IMR-90 (cell line): ENCODE measurements around the gene C13orf42. TPM values are rescaled to one million over a fixed set of nuclear protein-coding genes. Genes with fewer than 3 reads are reported as not detected.

Source experiments
- ATAC-seq: fragments of 200-7000 bp; cut with Tn5 transposase; 2 replicates; pipeline ENCODE4 v1.9.1; 2020; ENCODE audit warnings: low read depth, mild to moderate bottlenecking, moderate library complexity
- BruUV-seq: library from RNA; stranded (reverse); fragments of 400-500 nt; replicated peaks from 2 replicates; lab custom pipeline; 2021; lab: Mats Ljungman, UMichigan
- CTCF ChIA-PET: fragments of 300-600 bp; formaldehyde crosslinking; extraction: SDS; loops from one replicate; lab custom pipeline; 2021; ENCODE audit warnings: antibody characterized with exemption; lab: Yijun Ruan, JAX
- POLR2A ChIA-PET: fragments of 300-600 bp; sonication (Branson Sonifier 250); formaldehyde crosslinking; loops from one replicate; lab custom pipeline; 2022; ENCODE audit warnings: antibody characterized with exemption; ENCODE audit not compliant: unreplicated experiment; lab: Charles Lee
- DNase-seq: peaks from one replicate; pipeline ENCODE4 v3.0.0; 2013
- H2AFZ ChIP-seq: replicated peaks from 2 replicates; pipeline ENCODE3; 2013; ENCODE audit warnings: low read length, mild to moderate bottlenecking; ENCODE audit not compliant: poor library complexity
- H2AK5ac ChIP-seq: 2 replicates; pipeline ENCODE4 v1.6.1; 2013; ENCODE audit warnings: low read depth, low read length, inconsistent platforms
- H2AK9ac ChIP-seq: replicated peaks from 2 replicates; pipeline ENCODE3; 2013; ENCODE audit warnings: mild to moderate bottlenecking, low read depth, low read length, moderate library complexity; ENCODE audit not compliant: poor library complexity
- H2BK120ac ChIP-seq: 2 replicates; pipeline ENCODE4 v1.6.1; 2013; ENCODE audit warnings: low read depth, low read length, inconsistent platforms
- H2BK15ac ChIP-seq: 3 replicates; pipeline ENCODE4 v1.6.1; 2013; ENCODE audit warnings: low read depth, low read length, inconsistent platforms
- H2BK20ac ChIP-seq: 2 replicates; pipeline ENCODE4 v1.6.1; 2013; ENCODE audit warnings: low read depth, mild to moderate bottlenecking, inconsistent platforms, low read length, moderate library complexity
- H2BK5ac ChIP-seq: 2 replicates; pipeline ENCODE4 v1.6.1; 2013; ENCODE audit warnings: mild to moderate bottlenecking, low read depth, low read length, inconsistent platforms; ENCODE audit not compliant: poor library complexity, severe bottlenecking
- H3K14ac ChIP-seq: replicated peaks from 2 replicates; pipeline ENCODE4 v1.6.1; 2013; ENCODE audit warnings: low read depth, low read length, inconsistent platforms
- H3K18ac ChIP-seq: 2 replicates; pipeline ENCODE4 v1.6.1; 2013; ENCODE audit warnings: low read depth, low read length, control low read depth
- H3K23ac ChIP-seq: 2 replicates; pipeline ENCODE4 v1.6.1; 2013; ENCODE audit warnings: low read depth, low read length, inconsistent platforms
- H3K27ac ChIP-seq: 2 replicates; pipeline ENCODE4 v1.5.1; 2013; ENCODE audit warnings: mild to moderate bottlenecking, control low read depth, low read length; ENCODE audit not compliant: insufficient read depth
- H3K27me3 ChIP-seq: 2 replicates; pipeline ENCODE4 v1.6.1; 2013; ENCODE audit warnings: low read length; ENCODE audit not compliant: control insufficient read depth, insufficient read depth
- H3K36me3 ChIP-seq: 2 replicates; pipeline ENCODE4 v1.6.1; 2013; ENCODE audit warnings: low read length, mixed read lengths; ENCODE audit not compliant: control insufficient read depth, insufficient read depth
- H3K4ac ChIP-seq: 2 replicates; pipeline ENCODE4 v1.6.1; 2013; ENCODE audit warnings: low read depth, low read length, inconsistent platforms
- H3K4me1 ChIP-seq: 2 replicates; pipeline ENCODE4 v1.6.1; 2013; ENCODE audit warnings: low read length, mixed read lengths; ENCODE audit not compliant: control insufficient read depth, insufficient read depth
- H3K4me2 ChIP-seq: 2 replicates; pipeline ENCODE4 v1.6.1; 2013; ENCODE audit warnings: low read depth, mild to moderate bottlenecking, control low read depth, low read length, moderate library complexity
- H3K4me3 ChIP-seq: 2 replicates; pipeline ENCODE4 v1.5.1; 2013; ENCODE audit warnings: low read depth, mild to moderate bottlenecking, control low read depth, low read length, moderate library complexity; ENCODE audit not compliant: insufficient read depth
- H3K56ac ChIP-seq: 2 replicates; pipeline ENCODE4 v1.6.1; 2013; ENCODE audit warnings: low read length, inconsistent platforms; ENCODE audit not compliant: insufficient read depth; ENCODE audit errors: extremely low read depth
- H3K79me1 ChIP-seq, 2 experiments: 2 replicates each; pipeline ENCODE4 v1.6.1; 2013; ENCODE audit warnings: low read length in 2 of 2, inconsistent platforms in 1 of 2, low read depth in 1 of 2
- H3K9ac ChIP-seq: 2 replicates; pipeline ENCODE4 v1.6.1; 2013; ENCODE audit warnings: low read depth, low read length, control low read depth
- H3K9me1 ChIP-seq: 2 replicates; pipeline ENCODE4 v1.6.1; 2013; ENCODE audit warnings: low read length, inconsistent platforms; ENCODE audit not compliant: insufficient read depth
- H3K9me3 ChIP-seq: 2 replicates; pipeline ENCODE4 v1.6.1; 2013; ENCODE audit warnings: low read length; ENCODE audit not compliant: control insufficient read depth, insufficient read depth
- H4K20me1 ChIP-seq: 2 replicates; pipeline ENCODE4 v1.6.1; 2013; ENCODE audit warnings: low read length, inconsistent platforms; ENCODE audit not compliant: insufficient read depth
- H4K5ac ChIP-seq: 2 replicates; pipeline ENCODE4 v1.6.1; 2013; ENCODE audit warnings: mild to moderate bottlenecking, low read depth, low read length, control low read depth
- H4K8ac ChIP-seq, 2 experiments: 2 replicates each; pipeline ENCODE4 v1.6.1; 2013; ENCODE audit warnings: low read depth in 2 of 2, low read length in 2 of 2, control low read depth in 1 of 2, inconsistent platforms in 1 of 2
- H4K91ac ChIP-seq: 2 replicates; pipeline ENCODE4 v1.6.1; 2013; ENCODE audit warnings: low read depth, low read length, inconsistent platforms; ENCODE audit not compliant: insufficient read depth
- BHLHE40 ChIP-seq: fragments of 150-350 bp; IDR thresholded peaks from 2 replicates; pipeline ENCODE4 v1.6.1; 2016; ENCODE audit warnings: mild to moderate bottlenecking, low read depth, low read length
- CEBPB ChIP-seq: IDR thresholded peaks from 2 replicates; pipeline ENCODE4 v1.6.1; 2012; ENCODE audit warnings: low read depth, low read length, improper control_type of control experiment
- CHD1 ChIP-seq: IDR thresholded peaks from 2 replicates; pipeline ENCODE4 v1.6.1; 2012; ENCODE audit warnings: low read depth, low read length, improper control_type of control experiment
- CTCF ChIP-seq: conservative IDR thresholded peaks from 2 replicates; pipeline ENCODE4 v1.5.1; 2012; ENCODE audit warnings: mild to moderate bottlenecking, low read depth, low read length, improper control_type of control experiment
- ELK1 ChIP-seq: fragments of 150-350 bp; IDR thresholded peaks from 2 replicates; pipeline ENCODE4 v1.6.1; 2016; ENCODE audit warnings: low read depth, mild to moderate bottlenecking, low read length, moderate library complexity, borderline replicate concordance
- FOS ChIP-seq: fragments of 150-350 bp; IDR thresholded peaks from 2 replicates; pipeline ENCODE4 v1.6.1; 2016; ENCODE audit warnings: low read depth, low read length
- MAFK ChIP-seq: IDR thresholded peaks from 2 replicates; pipeline ENCODE4 v1.6.1; 2012; ENCODE audit warnings: low read depth, low read length, improper control_type of control experiment
- MAZ ChIP-seq: IDR thresholded peaks from 2 replicates; pipeline ENCODE4 v1.6.1; 2012; ENCODE audit warnings: low read depth, mild to moderate bottlenecking, low read length, improper control_type of control experiment, moderate library complexity, borderline replicate concordance
- MXI1 ChIP-seq: IDR thresholded peaks from 2 replicates; pipeline ENCODE4 v1.6.1; 2012; ENCODE audit warnings: low read depth, mild to moderate bottlenecking, low read length, moderate library complexity, borderline replicate concordance
- NFE2L2 ChIP-seq: fragments of 150-350 bp; IDR thresholded peaks from 2 replicates; pipeline ENCODE4 v1.6.1; 2016; ENCODE audit warnings: low read depth, mild to moderate bottlenecking, low read length
- POLR2A ChIP-seq: IDR thresholded peaks from 2 replicates; pipeline ENCODE4 v1.6.1; 2012; ENCODE audit warnings: mild to moderate bottlenecking, low read depth, low read length
- RAD21 ChIP-seq: IDR thresholded peaks from 2 replicates; pipeline ENCODE4 v1.6.1; 2012; ENCODE audit warnings: low read length, improper control_type of control experiment
- RCOR1 ChIP-seq: IDR thresholded peaks from 2 replicates; pipeline ENCODE4 v1.6.1; 2012; ENCODE audit warnings: mild to moderate bottlenecking, low read length, improper control_type of control experiment; ENCODE audit not compliant: insufficient replicate concordance
- RFX5 ChIP-seq: IDR thresholded peaks from 2 replicates; pipeline ENCODE4 v1.8.0; 2012; ENCODE audit warnings: low read depth, mild to moderate bottlenecking, low read length, moderate library complexity
- SMC3 ChIP-seq: fragments of 150-350 bp; IDR thresholded peaks from 2 replicates; pipeline ENCODE4 v1.6.1; 2016; ENCODE audit warnings: low read depth, mild to moderate bottlenecking, antibody characterized with exemption, low read length, moderate library complexity
- WGBS, 2 experiments: methylation state at CpG; one replicate each; pipeline versions ENCODE4 v1.1.5 to v1.1.7; 2013; ENCODE audit warnings: missing lambda C conversion rate in 2 of 2; ENCODE audit not compliant: insufficient read length in 1 of 2; ENCODE audit errors: extremely low coverage in 2 of 2; 5-methylcytosine and 5-hydroxymethylcytosine counted together
- dilution Hi-C: fragments of 300-500 bp; cut with HindIII; formaldehyde crosslinking; loops from one replicate; pipeline ENCODE4 v1.14.3; 2018; ENCODE audit warnings: low sequenced_read_pairs; ENCODE audit not compliant: unreplicated experiment
- in situ Hi-C: fragments of 300-500 bp; cut with MboI; formaldehyde crosslinking; loops from 3 replicates; pipeline ENCODE4 v1.14.3; 2019; ENCODE audit warnings: low sequenced_read_pairs, inconsistent platforms, mixed read lengths
- intact Hi-C: fragments of 100-400 bp; cut with micrococcal nuclease; formaldehyde crosslinking; loops from 2 replicates; pipeline ENCODE4 v1.10.0; 2022
- polyA plus RNA-seq, 3 experiments: library from polyadenylated mRNA; depleted of rRNA; stranded (reverse); fragments of >200 nt; gene quantifications; 2 replicates each; pipeline ENCODE4 v1.2.3, GENCODE V29; 2012; ENCODE audit warnings: low replicate concordance in 1 of 3
- total RNA-seq: library from RNA; depleted of rRNA; stranded (reverse); fragments of >200 nt; gene quantifications from 2 replicates; pipeline ENCODE4 v1.2.3, GENCODE V29; 2012
- TF ChIP-seq, protein P1 (sequence below): fragments of 150-350 bp; IDR thresholded peaks from 2 replicates; pipeline ENCODE4 v1.6.1; 2017; ENCODE audit warnings: mild to moderate bottlenecking, antibody characterized with exemption, low read length, low read depth

C13orf42 gene
- total and polyA plus RNA-seq, 2 of the 4 experiments (the other 2 are of a cell fraction): not detected

GRCh38 chr13:51146667-51147066 is 35.6 kb upstream of the C13orf42 start:
- ChIA-PET CTCF (interaction anchor here (0.7 kb wide), 1 partner anchor 140 kb away, joined by 4 read pairs; no protein-coding TSS in a partner anchor), POLR2A (no interaction called here)
- no peaks in the 10 kb centered on the region for H3K4me1 ChIP-seq
- DNase-seq (no peak), ATAC-seq (no peak)
- no peak overlapping the region for H2AK5ac ChIP-seq
- dilution Hi-C loops: no loop called here
- no peaks in the 10 kb centered on the region for H3K9me3 ChIP-seq
- no peaks in the 10 kb centered on the region for H4K20me1 ChIP-seq
- H4K5ac ChIP-seq: no peak overlapping the region
- H3K23ac ChIP-seq: no peak overlapping the region
- no peak overlapping the region for H4K91ac ChIP-seq
- no peak overlapping the region for H2AK9ac ChIP-seq
- no peak overlapping the region for H3K9ac ChIP-seq
- H3K14ac ChIP-seq: no peak overlapping the region
- intact Hi-C loops: no loop called here
- no peak overlapping the region for H2BK15ac ChIP-seq
- no peak overlapping the region for H2AFZ ChIP-seq
- no peak overlapping the region for H3K18ac ChIP-seq
- BruUV-seq: no TSS peak
- no peak overlapping the region for H4K8ac ChIP-seq
- no CpG with 5 or more reads among the region's 1 CpG for WGBS, 2 experiments
- H3K4ac ChIP-seq: no peak overlapping the region
- H3K4me3 ChIP-seq: no peak overlapping the region
- H2BK20ac ChIP-seq: no peak overlapping the region
- no peaks in the 10 kb centered on the region for H3K79me1 ChIP-seq
- H3K56ac ChIP-seq: no peak overlapping the region
- H3K36me3 ChIP-seq: no peaks in the 10 kb centered on the region
- H2BK5ac ChIP-seq: no peak overlapping the region
- H3K9me1 ChIP-seq: no peaks in the 10 kb centered on the region
- H2BK120ac ChIP-seq: no peak overlapping the region
- no peak overlapping the region for H3K4me2 ChIP-seq
- H3K27ac ChIP-seq: no peak overlapping the region
- in situ Hi-C loops: loop anchor here (25.0 kb wide), 1 partner anchor 966 kb away; no protein-coding TSS in a partner anchor
- peaks cover 23% of the 10 kb centered on the region for H3K27me3 ChIP-seq
- no peak for TF ChIP-seq MAFK
- no peak for TF ChIP-seq MXI1
- TF ChIP-seq, protein P1, sequence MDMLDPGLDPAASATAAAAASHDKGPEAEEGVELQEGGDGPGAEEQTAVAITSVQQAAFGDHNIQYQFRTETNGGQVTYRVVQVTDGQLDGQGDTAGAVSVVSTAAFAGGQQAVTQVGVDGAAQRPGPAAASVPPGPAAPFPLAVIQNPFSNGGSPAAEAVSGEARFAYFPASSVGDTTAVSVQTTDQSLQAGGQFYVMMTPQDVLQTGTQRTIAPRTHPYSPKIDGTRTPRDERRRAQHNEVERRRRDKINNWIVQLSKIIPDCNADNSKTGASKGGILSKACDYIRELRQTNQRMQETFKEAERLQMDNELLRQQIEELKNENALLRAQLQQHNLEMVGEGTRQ: no peak
- no peak for TF ChIP-seq RFX5
- TF ChIP-seq RCOR1: no peak
- no peak for TF ChIP-seq RAD21
- TF ChIP-seq POLR2A: no peak
- TF ChIP-seq BHLHE40: no peak
- no peak for TF ChIP-seq CEBPB
- no peak for TF ChIP-seq FOS
- TF ChIP-seq CHD1: no peak
- no peak for TF ChIP-seq NFE2L2
- TF ChIP-seq SMC3: no peak
- no peak for TF ChIP-seq CTCF
- TF ChIP-seq ELK1: no peak
- no peak for TF ChIP-seq MAZ
